ENCODE results near the gene CRISP2. TPM values are rescaled to one million over a fixed set of nuclear protein-coding genes. Genes with fewer than 3 reads are reported as not detected.

CRISP2 gene
- total RNA-seq, 1 donor from 2014 or later: not detected

- no peak for DNase-seq (ENCODE audit: low spot score)
- Mint-ChIP-seq H3K27ac (ENCODE audit: unreplicated experiment) (no peak overlapping the region), H3K9me3 (ENCODE audit: low read depth) (no peaks in the 10 kb centered on the region), H3K4me3 (ENCODE audit: unreplicated experiment) (no peak overlapping the region), H3K36me3 (ENCODE audit: low read depth) (no peaks in the 10 kb centered on the region), H3K27me3 (ENCODE audit: low read depth) (peaks cover 13% of the 10 kb centered on the region), H3K4me1 (ENCODE audit: low read depth) (no peaks in the 10 kb centered on the region)
- TF ChIP-seq CTCF (IDR thresholded peaks at IDR 0.05): no peak
Observed at GRCh38 chr6:49648036-49648435, 65.3 kb downstream of the CRISP2 start.

DNA sequence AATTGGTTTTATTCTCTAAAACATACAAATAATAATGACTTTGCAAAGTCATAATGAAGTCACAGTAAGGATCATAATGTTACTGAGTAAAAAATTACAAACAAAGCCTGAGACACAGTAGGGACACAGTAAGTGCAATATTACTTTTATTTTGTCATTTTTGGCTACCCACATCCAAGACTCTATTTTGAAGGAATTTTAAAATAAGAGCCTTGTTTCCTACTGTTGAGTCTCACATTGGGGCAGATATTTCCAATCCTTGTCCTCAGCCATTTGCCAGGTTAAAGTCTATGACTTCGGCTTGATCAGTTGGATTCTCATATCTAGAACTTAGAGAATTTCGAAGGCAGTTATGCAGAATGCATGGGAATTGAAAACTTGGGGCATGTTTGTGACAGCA lies 65.9 kb downstream of the CRISP2 start:
- no peaks in the 10 kb centered on the region for H3K36me3 Mint-ChIP-seq (ENCODE audit: low read depth)
- H3K27ac Mint-ChIP-seq (ENCODE audit: unreplicated experiment): no peak overlapping the region
- no peaks in the 10 kb centered on the region for H3K4me1 Mint-ChIP-seq (ENCODE audit: low read depth)
- peaks cover 13% of the 10 kb centered on the region for H3K27me3 Mint-ChIP-seq (ENCODE audit: low read depth)
- no peak for DNase-seq (ENCODE audit: low spot score)
- no peak overlapping the region for H3K4me3 Mint-ChIP-seq (ENCODE audit: unreplicated experiment)
- no peaks in the 10 kb centered on the region for H3K9me3 Mint-ChIP-seq (ENCODE audit: low read depth)
- TF ChIP-seq CTCF (IDR thresholded peaks at IDR 0.05): no peak

GRCh38 chr6:49646942-49647341 lies 66.4 kb downstream of the CRISP2 start:
- H3K27ac Mint-ChIP-seq (ENCODE audit: unreplicated experiment): no peak overlapping the region
- no peaks in the 10 kb centered on the region for H3K36me3 Mint-ChIP-seq (ENCODE audit: low read depth)
- no peak for TF ChIP-seq CTCF (IDR thresholded peaks at IDR 0.05)
- peaks cover 13% of the 10 kb centered on the region for H3K27me3 Mint-ChIP-seq (ENCODE audit: low read depth)
- H3K4me3 Mint-ChIP-seq (ENCODE audit: unreplicated experiment): no peak overlapping the region
- H3K4me1 Mint-ChIP-seq (ENCODE audit: low read depth): no peaks in the 10 kb centered on the region
- no peak for DNase-seq (ENCODE audit: low spot score)
- H3K9me3 Mint-ChIP-seq (ENCODE audit: low read depth): no peaks in the 10 kb centered on the region

- Mint-ChIP-seq H3K27ac (ENCODE audit: unreplicated experiment) (no peak overlapping the region), H3K4me3 (ENCODE audit: unreplicated experiment) (no peak overlapping the region), H3K4me1 (ENCODE audit: low read depth) (no peaks in the 10 kb centered on the region), H3K9me3 (ENCODE audit: low read depth) (no peaks in the 10 kb centered on the region), H3K36me3 (ENCODE audit: low read depth) (no peaks in the 10 kb centered on the region), H3K27me3 (ENCODE audit: low read depth) (peaks cover 13% of the 10 kb centered on the region)
- no peak for TF ChIP-seq CTCF (IDR thresholded peaks at IDR 0.05)
- no peak for DNase-seq (ENCODE audit: low spot score)
Observed at GRCh38 chr6:49646130-49646824, 67.1 kb downstream of the CRISP2 start.

DNA sequence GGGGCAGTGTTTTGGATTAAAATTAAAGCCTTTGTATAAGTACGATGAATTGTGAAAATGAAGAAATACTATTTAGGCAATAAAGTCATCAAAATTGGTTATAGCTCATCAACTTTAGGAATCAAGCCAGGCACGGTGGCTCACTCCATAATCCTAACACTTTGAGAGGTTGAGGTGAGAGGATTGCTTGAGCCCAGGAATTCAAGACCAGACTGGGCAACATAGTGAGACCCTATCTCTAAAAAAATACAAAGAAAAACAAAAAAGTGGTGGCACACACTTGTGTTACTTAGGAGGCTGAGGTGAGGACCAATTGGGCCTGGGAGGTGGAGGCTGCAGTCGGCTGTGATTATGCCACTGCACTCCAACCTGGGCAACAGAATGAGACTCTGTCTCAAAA lies 68.2 kb downstream of the CRISP2 start:
- H3K9me3 Mint-ChIP-seq (ENCODE audit: low read depth): no peaks in the 10 kb centered on the region
- no peaks in the 10 kb centered on the region for H3K4me1 Mint-ChIP-seq (ENCODE audit: low read depth)
- peaks cover 10% of the 10 kb centered on the region for H3K27me3 Mint-ChIP-seq (ENCODE audit: low read depth)
- DNase-seq (ENCODE audit: low spot score): no peak
- TF ChIP-seq CTCF (IDR thresholded peaks at IDR 0.05): no peak
- H3K27ac Mint-ChIP-seq (ENCODE audit: unreplicated experiment): no peak overlapping the region
- H3K4me3 Mint-ChIP-seq (ENCODE audit: unreplicated experiment): no peak overlapping the region
- no peaks in the 10 kb centered on the region for H3K36me3 Mint-ChIP-seq (ENCODE audit: low read depth)

Other genes with a start within 250 kb of the CRISP2 start
- not detected in 3 replicates for gene GLYATL3, start 213.6 kb downstream of the CRISP2 start, total RNA-seq
- gene C6orf141, start 162.9 kb downstream of the CRISP2 start, total RNA-seq: not detected in 3 replicates
- not detected in 3 replicates for gene RHAG, start 76.7 kb downstream of the CRISP2 start, total RNA-seq
- not detected in 3 replicates for gene CRISP3, start 30.8 kb upstream of the CRISP2 start, total RNA-seq
- gene PGK2, start 73.7 kb upstream of the CRISP2 start, total RNA-seq: not detected in 3 replicates
- not detected in 3 replicates for gene CRISP1, start 153.0 kb upstream of the CRISP2 start, total RNA-seq

All from chondrocyte (in vitro differentiated cells).